B cell (primary cell): ENCODE results near the gene CTSD.

ENCODE experiments used
- CTCF ChIP-seq: fragments of 200-600 bp; IDR thresholded peaks from one replicate; pipeline ENCODE4 v1.8.0; 2022; ENCODE audit warnings: antibody characterized with exemption, mild to moderate bottlenecking
- EZH2 ChIP-seq: IDR thresholded peaks from 2 replicates; pipeline ENCODE4 v1.6.1; 2012; ENCODE audit warnings: borderline replicate concordance, low read depth, mild to moderate bottlenecking, moderate library complexity, low read length; ENCODE audit not compliant: insufficient read depth, poor library complexity, severe bottlenecking

DNA sequence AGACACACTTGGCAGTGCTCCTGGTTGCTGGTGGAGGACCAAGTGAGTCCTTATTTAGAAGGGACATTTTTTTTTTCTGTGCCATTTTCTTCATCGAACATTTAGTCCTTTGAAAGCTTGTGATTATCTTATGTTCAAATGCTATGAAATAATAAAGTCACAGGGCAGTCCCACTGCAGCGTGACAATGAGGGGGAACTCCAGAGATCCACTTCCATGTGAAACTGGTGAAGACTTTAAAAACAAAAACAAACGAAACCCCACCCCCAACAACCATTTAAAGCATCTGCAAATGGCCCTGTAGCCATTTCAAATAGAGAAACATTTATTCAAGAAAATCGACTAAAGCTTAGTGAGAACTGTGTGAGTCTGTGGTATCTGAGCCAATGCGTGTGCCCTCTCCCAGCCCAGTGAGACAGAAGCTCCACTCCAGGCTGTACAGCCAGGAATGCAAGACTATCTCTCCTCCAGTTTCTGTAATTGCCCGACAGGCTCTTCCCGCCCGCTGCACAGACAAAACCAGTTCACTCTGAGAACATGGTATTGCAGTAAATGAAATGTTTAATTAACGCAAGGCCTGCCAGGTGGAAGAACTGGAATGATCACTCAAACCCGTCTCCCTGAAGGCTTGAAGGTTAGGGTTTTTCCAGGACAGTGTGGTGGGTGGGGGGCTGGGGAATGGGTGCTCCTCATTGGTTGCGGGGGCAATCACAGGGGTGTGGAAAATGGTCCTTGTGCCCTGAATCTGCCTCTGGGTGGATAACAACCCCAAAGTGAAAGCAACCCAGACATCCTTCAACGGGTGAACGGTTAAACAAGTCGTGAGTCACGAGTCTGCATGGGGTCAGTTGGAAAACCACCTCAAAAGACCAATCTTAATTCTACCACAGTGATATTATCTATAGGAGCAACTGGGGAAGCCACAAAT, 58.3 kb downstream of the CTSD start:
- TF ChIP-seq CTCF (no peak), EZH2 (no peak)
